ENCODE results near the gene RERE. TPM values are rescaled to one million over a fixed set of nuclear protein-coding genes. Genes with fewer than 3 reads are reported as not detected.

Gene RERE
- total RNA-seq, 1 experiment from 2014 or later = 161 TPM

DNA sequence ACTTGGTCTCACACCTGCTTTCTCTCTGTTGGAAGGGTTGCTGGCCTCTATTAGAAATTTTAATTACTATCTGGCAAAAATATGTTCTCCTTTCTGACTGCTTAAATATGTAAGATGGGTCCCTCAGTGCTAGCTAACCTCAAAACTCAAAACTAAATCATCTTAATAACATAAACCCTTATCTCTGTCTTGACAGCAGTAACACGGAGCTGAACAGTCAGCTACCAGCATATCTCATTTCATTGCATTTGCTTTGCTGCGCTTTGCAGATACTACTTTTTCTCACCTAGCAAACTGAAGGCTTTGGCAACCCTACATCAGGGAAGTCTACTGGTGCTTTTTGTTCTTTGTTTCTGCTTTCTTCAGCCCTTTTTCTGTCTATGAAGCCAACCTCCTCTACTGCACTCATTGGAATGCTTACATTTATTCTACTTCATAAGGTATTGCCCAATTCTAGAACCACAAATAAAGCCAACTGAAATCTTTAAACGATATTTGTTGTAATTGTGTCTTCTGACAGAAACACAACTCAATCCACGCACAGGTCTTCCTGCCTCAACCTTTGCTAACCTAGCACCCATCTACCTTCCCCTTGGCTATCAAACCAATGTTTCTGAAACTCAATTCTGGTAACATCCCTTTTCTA is 95.6 kb downstream of the RERE start:
- CTCF ChIA-PET = interaction anchor here (0.6 to 1.1 kb wide), 2 partner anchors 18 to 127 kb away, joined by 3 read pairs; no protein-coding TSS in a partner anchor
- TF ChIP-seq, protein P1, sequence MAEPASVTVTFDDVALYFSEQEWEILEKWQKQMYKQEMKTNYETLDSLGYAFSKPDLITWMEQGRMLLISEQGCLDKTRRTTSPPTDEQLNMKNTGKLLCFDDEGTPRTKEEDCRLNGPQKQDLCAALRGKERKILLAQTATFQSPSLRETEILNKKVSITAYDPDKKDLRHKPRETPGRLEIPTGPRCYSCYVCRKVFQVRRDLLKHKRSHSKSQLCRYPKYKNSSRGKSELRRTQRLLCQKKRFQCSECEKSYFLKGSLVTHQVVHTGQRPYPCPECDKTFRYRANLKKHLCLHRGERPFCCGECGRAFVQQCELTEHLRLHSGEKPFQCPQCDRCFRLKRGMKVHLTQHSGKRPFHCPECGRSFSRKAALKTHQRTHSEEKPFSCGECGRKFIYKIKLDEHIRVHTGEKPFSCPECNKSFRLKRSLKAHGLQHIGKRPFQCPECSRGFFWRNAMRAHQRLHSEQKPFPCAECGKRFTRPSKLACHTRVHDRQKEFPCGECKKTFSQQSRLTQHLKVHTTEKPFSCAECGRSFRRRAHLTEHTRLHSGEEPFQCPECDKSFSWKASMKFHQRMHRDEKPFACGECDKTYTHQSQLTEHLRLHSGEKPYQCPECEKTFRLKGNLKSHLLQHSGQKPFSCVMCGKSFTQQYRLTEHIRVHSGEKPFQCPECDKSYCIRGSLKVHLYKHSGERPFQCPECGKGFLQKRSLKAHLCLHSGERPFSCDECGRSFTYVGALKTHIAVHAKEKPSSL (CRISPR knock-in tag; conservative IDR thresholded peaks at IDR 0.05) = no peak
- TF ChIP-seq, protein P2, sequence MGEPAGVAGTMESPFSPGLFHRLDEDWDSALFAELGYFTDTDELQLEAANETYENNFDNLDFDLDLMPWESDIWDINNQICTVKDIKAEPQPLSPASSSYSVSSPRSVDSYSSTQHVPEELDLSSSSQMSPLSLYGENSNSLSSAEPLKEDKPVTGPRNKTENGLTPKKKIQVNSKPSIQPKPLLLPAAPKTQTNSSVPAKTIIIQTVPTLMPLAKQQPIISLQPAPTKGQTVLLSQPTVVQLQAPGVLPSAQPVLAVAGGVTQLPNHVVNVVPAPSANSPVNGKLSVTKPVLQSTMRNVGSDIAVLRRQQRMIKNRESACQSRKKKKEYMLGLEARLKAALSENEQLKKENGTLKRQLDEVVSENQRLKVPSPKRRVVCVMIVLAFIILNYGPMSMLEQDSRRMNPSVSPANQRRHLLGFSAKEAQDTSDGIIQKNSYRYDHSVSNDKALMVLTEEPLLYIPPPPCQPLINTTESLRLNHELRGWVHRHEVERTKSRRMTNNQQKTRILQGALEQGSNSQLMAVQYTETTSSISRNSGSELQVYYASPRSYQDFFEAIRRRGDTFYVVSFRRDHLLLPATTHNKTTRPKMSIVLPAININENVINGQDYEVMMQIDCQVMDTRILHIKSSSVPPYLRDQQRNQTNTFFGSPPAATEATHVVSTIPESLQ (CRISPR knock-in tag; IDR thresholded peaks at IDR 0.05) = no peak
- TF ChIP-seq PRRX2 (CRISPR knock-in tag; IDR thresholded peaks at IDR 0.05) (no peak), FOXP1 (CRISPR knock-in tag; IDR thresholded peaks at IDR 0.05; ENCODE audit: borderline replicate concordance) (no peak), ZNF263 (CRISPR knock-in tag; IDR thresholded peaks at IDR 0.05; ENCODE audit: low read depth) (no peak), TEAD4 (CRISPR knock-in tag; IDR thresholded peaks at IDR 0.05) (no peak), HMGA2 (CRISPR knock-in tag; IDR thresholded peaks at IDR 0.05) (no peak), TCF7 (CRISPR knock-in tag; IDR thresholded peaks at IDR 0.05; ENCODE audit: low read depth) (no peak), NFATC4 (CRISPR knock-in tag; IDR thresholded peaks at IDR 0.05) (no peak), ZNF138 (CRISPR knock-in tag; conservative IDR thresholded peaks at IDR 0.05) (no peak)
- TF ChIP-seq, protein P3, sequence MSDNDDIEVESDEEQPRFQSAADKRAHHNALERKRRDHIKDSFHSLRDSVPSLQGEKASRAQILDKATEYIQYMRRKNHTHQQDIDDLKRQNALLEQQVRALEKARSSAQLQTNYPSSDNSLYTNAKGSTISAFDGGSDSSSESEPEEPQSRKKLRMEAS (CRISPR knock-in tag; IDR thresholded peaks at IDR 0.05) = no peak
- TF ChIP-seq, protein P4, sequence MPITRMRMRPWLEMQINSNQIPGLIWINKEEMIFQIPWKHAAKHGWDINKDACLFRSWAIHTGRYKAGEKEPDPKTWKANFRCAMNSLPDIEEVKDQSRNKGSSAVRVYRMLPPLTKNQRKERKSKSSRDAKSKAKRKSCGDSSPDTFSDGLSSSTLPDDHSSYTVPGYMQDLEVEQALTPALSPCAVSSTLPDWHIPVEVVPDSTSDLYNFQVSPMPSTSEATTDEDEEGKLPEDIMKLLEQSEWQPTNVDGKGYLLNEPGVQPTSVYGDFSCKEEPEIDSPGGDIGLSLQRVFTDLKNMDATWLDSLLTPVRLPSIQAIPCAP (CRISPR knock-in tag; IDR thresholded peaks at IDR 0.05) = no peak
- TF ChIP-seq, protein P5, sequence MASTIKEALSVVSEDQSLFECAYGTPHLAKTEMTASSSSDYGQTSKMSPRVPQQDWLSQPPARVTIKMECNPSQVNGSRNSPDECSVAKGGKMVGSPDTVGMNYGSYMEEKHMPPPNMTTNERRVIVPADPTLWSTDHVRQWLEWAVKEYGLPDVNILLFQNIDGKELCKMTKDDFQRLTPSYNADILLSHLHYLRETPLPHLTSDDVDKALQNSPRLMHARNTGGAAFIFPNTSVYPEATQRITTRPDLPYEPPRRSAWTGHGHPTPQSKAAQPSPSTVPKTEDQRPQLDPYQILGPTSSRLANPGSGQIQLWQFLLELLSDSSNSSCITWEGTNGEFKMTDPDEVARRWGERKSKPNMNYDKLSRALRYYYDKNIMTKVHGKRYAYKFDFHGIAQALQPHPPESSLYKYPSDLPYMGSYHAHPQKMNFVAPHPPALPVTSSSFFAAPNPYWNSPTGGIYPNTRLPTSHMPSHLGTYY (CRISPR knock-in tag; IDR thresholded peaks at IDR 0.05) = no peak
- TF ChIP-seq, protein P6, sequence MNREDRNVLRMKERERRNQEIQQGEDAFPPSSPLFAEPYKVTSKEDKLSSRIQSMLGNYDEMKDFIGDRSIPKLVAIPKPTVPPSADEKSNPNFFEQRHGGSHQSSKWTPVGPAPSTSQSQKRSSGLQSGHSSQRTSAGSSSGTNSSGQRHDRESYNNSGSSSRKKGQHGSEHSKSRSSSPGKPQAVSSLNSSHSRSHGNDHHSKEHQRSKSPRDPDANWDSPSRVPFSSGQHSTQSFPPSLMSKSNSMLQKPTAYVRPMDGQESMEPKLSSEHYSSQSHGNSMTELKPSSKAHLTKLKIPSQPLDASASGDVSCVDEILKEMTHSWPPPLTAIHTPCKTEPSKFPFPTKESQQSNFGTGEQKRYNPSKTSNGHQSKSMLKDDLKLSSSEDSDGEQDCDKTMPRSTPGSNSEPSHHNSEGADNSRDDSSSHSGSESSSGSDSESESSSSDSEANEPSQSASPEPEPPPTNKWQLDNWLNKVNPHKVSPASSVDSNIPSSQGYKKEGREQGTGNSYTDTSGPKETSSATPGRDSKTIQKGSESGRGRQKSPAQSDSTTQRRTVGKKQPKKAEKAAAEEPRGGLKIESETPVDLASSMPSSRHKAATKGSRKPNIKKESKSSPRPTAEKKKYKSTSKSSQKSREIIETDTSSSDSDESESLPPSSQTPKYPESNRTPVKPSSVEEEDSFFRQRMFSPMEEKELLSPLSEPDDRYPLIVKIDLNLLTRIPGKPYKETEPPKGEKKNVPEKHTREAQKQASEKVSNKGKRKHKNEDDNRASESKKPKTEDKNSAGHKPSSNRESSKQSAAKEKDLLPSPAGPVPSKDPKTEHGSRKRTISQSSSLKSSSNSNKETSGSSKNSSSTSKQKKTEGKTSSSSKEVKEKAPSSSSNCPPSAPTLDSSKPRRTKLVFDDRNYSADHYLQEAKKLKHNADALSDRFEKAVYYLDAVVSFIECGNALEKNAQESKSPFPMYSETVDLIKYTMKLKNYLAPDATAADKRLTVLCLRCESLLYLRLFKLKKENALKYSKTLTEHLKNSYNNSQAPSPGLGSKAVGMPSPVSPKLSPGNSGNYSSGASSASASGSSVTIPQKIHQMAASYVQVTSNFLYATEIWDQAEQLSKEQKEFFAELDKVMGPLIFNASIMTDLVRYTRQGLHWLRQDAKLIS (CRISPR knock-in tag; IDR thresholded peaks at IDR 0.05; ENCODE audit: borderline replicate concordance) = no peak
- H3K27me3 Mint-ChIP-seq (ENCODE audit: low read depth) = no peaks in the 10 kb centered on the region
- H3K27ac Mint-ChIP-seq = peak overlapping the region; percentile 35
- no peak overlapping the region for H3K4me3 Mint-ChIP-seq
- no peaks in the 10 kb centered on the region for H3K9me3 Mint-ChIP-seq
- no peaks in the 10 kb centered on the region for H3K36me3 Mint-ChIP-seq
- no peak for DNase-seq (ENCODE audit: low spot score)
- POLR2A ChIA-PET = interaction anchor here (0.7 kb wide), 1 partner anchor 257 kb away, joined by 3 read pairs; no protein-coding TSS in a partner anchor
- ATAC-seq = no peak
- peaks cover 58% of the 10 kb centered on the region for H3K4me1 Mint-ChIP-seq

DNA sequence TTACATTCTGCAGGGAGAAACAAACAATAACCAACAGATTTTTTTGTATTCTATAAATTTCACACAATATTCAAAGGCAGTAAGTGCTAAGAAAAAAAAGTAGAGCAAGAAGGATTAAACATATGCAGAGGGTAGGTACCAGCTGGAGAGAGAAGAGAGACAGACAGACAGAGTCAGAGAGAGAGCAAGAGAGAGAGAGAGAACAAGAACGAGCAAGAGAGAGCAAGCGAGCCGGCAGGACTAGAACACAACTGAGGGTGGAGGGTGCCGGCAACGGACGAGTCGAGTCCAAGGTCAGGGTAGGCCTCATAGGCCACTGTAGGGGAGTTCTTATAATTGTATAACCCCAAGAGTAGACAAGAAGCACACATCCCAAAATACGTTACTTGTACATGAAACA is 97.1 kb downstream of the RERE start:
- CTCF ChIA-PET = no interaction called here
- H3K4me1 Mint-ChIP-seq = peaks cover 52% of the 10 kb centered on the region
- POLR2A ChIA-PET = no interaction called here
- TF ChIP-seq, protein P7, sequence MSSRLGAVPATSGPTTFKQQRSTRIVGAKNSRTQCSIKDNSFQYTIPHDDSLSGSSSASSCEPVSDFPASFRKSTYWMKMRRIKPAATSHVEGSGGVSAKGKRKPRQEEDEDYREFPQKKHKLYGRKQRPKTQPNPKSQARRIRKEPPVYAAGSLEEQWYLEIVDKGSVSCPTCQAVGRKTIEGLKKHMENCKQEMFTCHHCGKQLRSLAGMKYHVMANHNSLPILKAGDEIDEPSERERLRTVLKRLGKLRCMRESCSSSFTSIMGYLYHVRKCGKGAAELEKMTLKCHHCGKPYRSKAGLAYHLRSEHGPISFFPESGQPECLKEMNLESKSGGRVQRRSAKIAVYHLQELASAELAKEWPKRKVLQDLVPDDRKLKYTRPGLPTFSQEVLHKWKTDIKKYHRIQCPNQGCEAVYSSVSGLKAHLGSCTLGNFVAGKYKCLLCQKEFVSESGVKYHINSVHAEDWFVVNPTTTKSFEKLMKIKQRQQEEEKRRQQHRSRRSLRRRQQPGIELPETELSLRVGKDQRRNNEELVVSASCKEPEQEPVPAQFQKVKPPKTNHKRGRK (CRISPR knock-in tag; IDR thresholded peaks at IDR 0.05; ENCODE audit: borderline replicate concordance) = no peak
- TF ChIP-seq, protein P8, sequence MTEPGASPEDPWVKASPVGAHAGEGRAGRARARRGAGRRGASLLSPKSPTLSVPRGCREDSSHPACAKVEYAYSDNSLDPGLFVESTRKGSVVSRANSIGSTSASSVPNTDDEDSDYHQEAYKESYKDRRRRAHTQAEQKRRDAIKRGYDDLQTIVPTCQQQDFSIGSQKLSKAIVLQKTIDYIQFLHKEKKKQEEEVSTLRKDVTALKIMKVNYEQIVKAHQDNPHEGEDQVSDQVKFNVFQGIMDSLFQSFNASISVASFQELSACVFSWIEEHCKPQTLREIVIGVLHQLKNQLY (CRISPR knock-in tag; IDR thresholded peaks at IDR 0.05) = no peak
- TF ChIP-seq, protein P9, sequence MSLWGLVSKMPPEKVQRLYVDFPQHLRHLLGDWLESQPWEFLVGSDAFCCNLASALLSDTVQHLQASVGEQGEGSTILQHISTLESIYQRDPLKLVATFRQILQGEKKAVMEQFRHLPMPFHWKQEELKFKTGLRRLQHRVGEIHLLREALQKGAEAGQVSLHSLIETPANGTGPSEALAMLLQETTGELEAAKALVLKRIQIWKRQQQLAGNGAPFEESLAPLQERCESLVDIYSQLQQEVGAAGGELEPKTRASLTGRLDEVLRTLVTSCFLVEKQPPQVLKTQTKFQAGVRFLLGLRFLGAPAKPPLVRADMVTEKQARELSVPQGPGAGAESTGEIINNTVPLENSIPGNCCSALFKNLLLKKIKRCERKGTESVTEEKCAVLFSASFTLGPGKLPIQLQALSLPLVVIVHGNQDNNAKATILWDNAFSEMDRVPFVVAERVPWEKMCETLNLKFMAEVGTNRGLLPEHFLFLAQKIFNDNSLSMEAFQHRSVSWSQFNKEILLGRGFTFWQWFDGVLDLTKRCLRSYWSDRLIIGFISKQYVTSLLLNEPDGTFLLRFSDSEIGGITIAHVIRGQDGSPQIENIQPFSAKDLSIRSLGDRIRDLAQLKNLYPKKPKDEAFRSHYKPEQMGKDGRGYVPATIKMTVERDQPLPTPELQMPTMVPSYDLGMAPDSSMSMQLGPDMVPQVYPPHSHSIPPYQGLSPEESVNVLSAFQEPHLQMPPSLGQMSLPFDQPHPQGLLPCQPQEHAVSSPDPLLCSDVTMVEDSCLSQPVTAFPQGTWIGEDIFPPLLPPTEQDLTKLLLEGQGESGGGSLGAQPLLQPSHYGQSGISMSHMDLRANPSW (CRISPR knock-in tag; conservative IDR thresholded peaks at IDR 0.05; ENCODE audit: low read depth) = no peak
- TF ChIP-seq NR3C1 (CRISPR knock-in tag; conservative IDR thresholded peaks at IDR 0.05; ENCODE audit: low read depth) = no peak

More for the DNA sequence above, 97.1 kb downstream of the RERE start:
- H3K27me3 Mint-ChIP-seq (ENCODE audit: low read depth) = no peaks in the 10 kb centered on the region
- ATAC-seq = no peak
- no peaks in the 10 kb centered on the region for H3K9me3 Mint-ChIP-seq
- no peak overlapping the region for H3K4me3 Mint-ChIP-seq
- no peaks in the 10 kb centered on the region for H3K36me3 Mint-ChIP-seq
- no peak for DNase-seq (ENCODE audit: low spot score)
- H3K27ac Mint-ChIP-seq = peak overlapping the region; percentile 9

Data from WTC11 (cell line).